ENCODE results near the gene XAGE1A.
"Not testable (repeated sequence)": the region's sequence is repeated elsewhere in the genome, so short reads cannot be mapped to it uniquely, and the experiment has no call there.

The XAGE1A gene

GRCh38 chrX:52495545-52496418 lies at the start of gene XAGE1A:
Gene XAGE1A (plus strand): TSS chrX:52495808. CDS start chrX:52497362, 1,554 bp downstream.
- not testable (repeated sequence) for H3K4me3 ChIP-seq (ENCODE audit: control insufficient read depth, low read depth, low read length); DNase-seq (ENCODE audit: low read depth)

GRCh38 chrX:52452031-52452430 lies 43.6 kb upstream of the XAGE1A start:
- H3K4me3 ChIP-seq (ENCODE audit: control insufficient read depth, low read depth, low read length); DNase-seq (ENCODE audit: low read depth): not testable (repeated sequence)

- not testable (repeated sequence) for H3K4me3 ChIP-seq (ENCODE audit: control insufficient read depth, low read depth, low read length); DNase-seq (ENCODE audit: low read depth)
Observed at GRCh38 chrX:52471301-52471700, 24.3 kb upstream of the XAGE1A start.

- not testable (repeated sequence) for DNase-seq (ENCODE audit: low read depth); H3K4me3 ChIP-seq (ENCODE audit: control insufficient read depth, low read depth, low read length)
Observed at GRCh38 chrX:52496419-52496772, 788 bp downstream of the XAGE1A start.

- DNase-seq (ENCODE audit: low read depth); H3K4me3 ChIP-seq (ENCODE audit: control insufficient read depth, low read depth, low read length): not testable (repeated sequence)
Observed at GRCh38 chrX:52501362-52501761, 5.8 kb downstream of the XAGE1A start.

- no peak for TF ChIP-seq CTCF (conservative IDR thresholded peaks at IDR 0.05; ENCODE audit: control insufficient read depth, insufficient read depth, low read depth, low read length)
- no peak overlapping the region for H3K4me3 ChIP-seq (ENCODE audit: control insufficient read depth, low read depth, low read length)
- DNase-seq (ENCODE audit: low read depth) = no peak
Observed at GRCh38 chrX:52504551-52504950, 8.9 kb downstream of the XAGE1A start.

- no peak for DNase-seq (ENCODE audit: low read depth)
- H3K4me3 ChIP-seq (ENCODE audit: control insufficient read depth, low read depth, low read length) = no peak overlapping the region
- no peak for TF ChIP-seq CTCF (conservative IDR thresholded peaks at IDR 0.05; ENCODE audit: control insufficient read depth, insufficient read depth, low read depth, low read length)
Observed at GRCh38 chrX:52507331-52507730, 11.7 kb downstream of the XAGE1A start.

- no peak overlapping the region for H3K4me3 ChIP-seq (ENCODE audit: control insufficient read depth, low read depth, low read length)
- no peak for TF ChIP-seq CTCF (conservative IDR thresholded peaks at IDR 0.05; ENCODE audit: control insufficient read depth, insufficient read depth, low read depth, low read length)
- no peak for DNase-seq (ENCODE audit: low read depth)
Observed at GRCh38 chrX:52509916-52510315, 14.3 kb downstream of the XAGE1A start.

- not testable (repeated sequence) for DNase-seq (ENCODE audit: low read depth); H3K4me3 ChIP-seq (ENCODE audit: control insufficient read depth, low read depth, low read length)
Observed at GRCh38 chrX:52511126-52511525, 15.5 kb downstream of the XAGE1A start.

GRCh38 chrX:52516110-52516986 lies 20.7 kb downstream of the XAGE1A start:
- DNase-seq (ENCODE audit: low read depth); H3K4me3 ChIP-seq (ENCODE audit: control insufficient read depth, low read depth, low read length): not testable (repeated sequence)

GRCh38 chrX:52516987-52517325 lies 21.3 kb downstream of the XAGE1A start, which contains the start of gene XAGE1B:
Gene XAGE1B (minus strand): TSS chrX:52517063. CDS start chrX:52515527, 1,536 bp downstream.
- DNase-seq (ENCODE audit: low read depth); H3K4me3 ChIP-seq (ENCODE audit: control insufficient read depth, low read depth, low read length): not testable (repeated sequence)

- not testable (repeated sequence) for DNase-seq (ENCODE audit: low read depth); H3K4me3 ChIP-seq (ENCODE audit: control insufficient read depth, low read depth, low read length)
Observed at GRCh38 chrX:52541051-52541450, 45.4 kb downstream of the XAGE1A start.

Data from fibroblast of mammary gland (primary cell).